H1 (cell line): ENCODE data around the gene MYO1G. TPM values are rescaled to one million over a fixed set of nuclear protein-coding genes. Genes with fewer than 3 reads are reported as not detected.

Experiments
- CTCF ChIA-PET: fragments of 300-600 bp; sonication (Branson Sonifier 250); formaldehyde crosslinking; loops from one replicate; lab custom pipeline; 2021; ENCODE audit not compliant: partially characterized antibody; lab: Charles Lee
- POLR2A ChIA-PET: fragments of 300-600 bp; sonication (Branson Sonifier 250); formaldehyde crosslinking; loops from one replicate; lab custom pipeline; 2021; ENCODE audit warnings: inconsistent platforms; ENCODE audit not compliant: partially characterized antibody; lab: Charles Lee
- DNase-seq, 2 experiments: peaks; one replicate each; pipeline versions ENCODE4 v3.0.0 to v3.0.0-alpha.2; 2010 to 2022; ENCODE audit warnings: low spot score in 2 of 2, low read depth in 1 of 2, mixed read lengths in 1 of 2
- FAIRE-seq: peaks from 2 replicates; lab custom pipeline; 2011; peaks lifted over from hg19 to GRCh38; lab: Jason Lieb, UNC
- H2AFZ ChIP-seq: 2 replicates; pipeline ENCODE4 v1.8.1; 2012; ENCODE audit warnings: low read length, inconsistent platforms
- H2AK5ac ChIP-seq: 2 replicates; pipeline ENCODE4 v1.6.1; 2013; ENCODE audit warnings: low read depth, low read length
- H2BK120ac ChIP-seq: replicated peaks from 2 replicates; pipeline ENCODE3; 2013; ENCODE audit warnings: low read depth, low read length, inconsistent platforms
- H2BK12ac ChIP-seq: 2 replicates; pipeline ENCODE4 v1.6.1; 2013; ENCODE audit warnings: low read depth, low read length
- H2BK15ac ChIP-seq: 2 replicates; pipeline ENCODE4 v1.6.1; 2013; ENCODE audit warnings: low read length
- H2BK20ac ChIP-seq: 2 replicates; pipeline ENCODE4 v1.6.1; 2013; ENCODE audit warnings: low read length
- H2BK5ac ChIP-seq: 2 replicates; pipeline ENCODE4 v1.6.1; 2013; ENCODE audit warnings: low read depth, low read length
- H3K14ac ChIP-seq: 2 replicates; pipeline ENCODE4 v1.6.1; 2013; ENCODE audit warnings: inconsistent platforms; ENCODE audit not compliant: insufficient read length
- H3K18ac ChIP-seq: 2 replicates; pipeline ENCODE4 v1.6.1; 2013; ENCODE audit warnings: low read length; ENCODE audit errors: extremely low read depth
- H3K23ac ChIP-seq: 2 replicates; pipeline ENCODE4 v1.6.1; 2013; ENCODE audit warnings: inconsistent platforms; ENCODE audit not compliant: insufficient read length
- H3K23me2 ChIP-seq: 2 replicates; pipeline ENCODE4 v1.6.1; 2013; ENCODE audit warnings: low read depth, low read length
- H3K27ac ChIP-seq: 2 replicates; pipeline ENCODE4 v1.6.1; 2011; ENCODE audit warnings: low read depth, low read length, inconsistent platforms
- H3K27me3 ChIP-seq, 4 experiments: replicated peaks in 1 of 4; 1 replicate in 1 of 4; 2 replicates in 3 of 4; pipeline versions ENCODE4 v1.6.1 to v1.8.1; 2011 to 2013; ENCODE audit warnings: low read length in 3 of 4, mild to moderate bottlenecking in 3 of 4, inconsistent platforms in 2 of 4, mixed read lengths in 2 of 4, moderate library complexity in 1 of 4; ENCODE audit not compliant: control insufficient read depth in 3 of 4, insufficient read depth in 3 of 4; ENCODE audit errors: extremely low read depth in 1 of 4
- H3K36me3 ChIP-seq, 4 experiments: 2 replicates each; pipeline versions ENCODE4 v1.6.1 to v1.8.1; 2011 to 2013; ENCODE audit warnings: mild to moderate bottlenecking in 4 of 4, low read length in 3 of 4, moderate library complexity in 2 of 4, control low read depth in 1 of 4, inconsistent platforms in 1 of 4; ENCODE audit not compliant: insufficient read depth in 4 of 4, control insufficient read depth in 2 of 4
- H3K4ac ChIP-seq: replicated peaks from 2 replicates; pipeline ENCODE3; 2013; ENCODE audit warnings: low read length, low read depth, mixed read lengths, inconsistent platforms; ENCODE audit not compliant: insufficient read length
- H3K4me1 ChIP-seq, 4 experiments: replicated peaks in 1 of 4; 1 replicate in 1 of 4; 2 replicates in 3 of 4; pipeline versions ENCODE4 v1.6.1 to v1.8.1; 2011 to 2013; ENCODE audit warnings: low read length in 3 of 4, inconsistent platforms in 2 of 4, mixed read lengths in 1 of 4; ENCODE audit not compliant: insufficient read depth in 4 of 4, control insufficient read depth in 3 of 4
- H3K4me2 ChIP-seq, 2 experiments: 2 replicates each; pipeline versions ENCODE4 v1.6.1 to v1.8.1; 2011 to 2013; ENCODE audit warnings: low read depth in 2 of 2, low read length in 2 of 2, control low read depth in 1 of 2, inconsistent platforms in 1 of 2, mild to moderate bottlenecking in 1 of 2; ENCODE audit not compliant: insufficient read depth in 1 of 2
- H3K4me3 ChIP-seq, 4 experiments: fragments of 200-600, 300-600 bp in 1 of 4; sonication (generic), shearing (Covaris generic), sonication (Bioruptor Twin) in 1 of 4; 2 replicates each; pipeline versions ENCODE4 v1.5.1 to v1.8.1; 2011 to 2016; ENCODE audit warnings: low read length in 4 of 4, low read depth in 3 of 4, control low read depth in 2 of 4, inconsistent platforms in 2 of 4, mild to moderate bottlenecking in 2 of 4, mixed read lengths in 1 of 4, moderate library complexity in 1 of 4; ENCODE audit not compliant: insufficient read depth in 2 of 4; ENCODE audit errors: extremely low read depth in 1 of 4
- H3K56ac ChIP-seq: replicated peaks from 2 replicates; pipeline ENCODE3; 2013; ENCODE audit warnings: low read depth, mild to moderate bottlenecking, mixed read lengths, low read length, inconsistent platforms; ENCODE audit not compliant: insufficient read length
- H3K79me1 ChIP-seq: 2 replicates; pipeline ENCODE4 v1.6.1; 2013; ENCODE audit warnings: low read depth, low read length, control low read depth
- H3K79me2 ChIP-seq, 2 experiments: 2 replicates each; pipeline versions ENCODE4 v1.6.1 to v1.8.1; 2012 to 2013; ENCODE audit warnings: low read length in 2 of 2, mild to moderate bottlenecking in 2 of 2, inconsistent platforms in 1 of 2; ENCODE audit not compliant: insufficient read depth in 2 of 2, control insufficient read depth in 1 of 2
- H3K9ac ChIP-seq, 4 experiments: replicated peaks in 1 of 4; 1 replicate in 1 of 4; 2 replicates in 3 of 4; pipeline versions ENCODE4 v1.6.1 to v1.8.1; 2011 to 2013; ENCODE audit warnings: low read depth in 3 of 4, low read length in 3 of 4, control low read depth in 2 of 4, mild to moderate bottlenecking in 2 of 4, moderate library complexity in 2 of 4, inconsistent platforms in 1 of 4; ENCODE audit errors: extremely low read depth in 1 of 4
- H3K9me3 ChIP-seq, 2 experiments: 2 replicates each; pipeline versions ENCODE4 v1.6.1 to v1.8.1; 2012 to 2013; ENCODE audit warnings: mild to moderate bottlenecking in 2 of 2, moderate library complexity in 2 of 2, control low read depth in 1 of 2, inconsistent platforms in 1 of 2, low read depth in 1 of 2, low read length in 1 of 2, mixed read lengths in 1 of 2; ENCODE audit not compliant: insufficient read depth in 2 of 2
- H4K20me1 ChIP-seq, 2 experiments: replicated peaks in 1 of 2; 2 replicates each; pipeline versions ENCODE3 to v1.8.1; 2011 to 2013; ENCODE audit warnings: inconsistent platforms in 2 of 2, low read length in 2 of 2, mild to moderate bottlenecking in 1 of 2; ENCODE audit not compliant: insufficient read depth in 2 of 2, control insufficient read depth in 1 of 2
- H4K5ac ChIP-seq: 2 replicates; pipeline ENCODE4 v1.6.1; 2013; ENCODE audit warnings: low read length, low read depth, mixed read lengths, inconsistent platforms; ENCODE audit not compliant: insufficient read length
- H4K8ac ChIP-seq: 2 replicates; pipeline ENCODE4 v1.8.0; 2013; ENCODE audit warnings: mild to moderate bottlenecking, moderate library complexity, low read length, inconsistent platforms; ENCODE audit not compliant: insufficient read depth; ENCODE audit errors: extremely low read depth
- H4K91ac ChIP-seq: replicated peaks from 2 replicates; pipeline ENCODE3; 2013; ENCODE audit warnings: low read length, mixed read lengths, inconsistent platforms; ENCODE audit not compliant: insufficient read length
- ASH2L ChIP-seq: fragments of 200-600, 300-600 bp; sonication (generic); IDR thresholded peaks from one replicate; pipeline ENCODE4 v1.7.1; 2017; ENCODE audit warnings: low read length
- CEBPB ChIP-seq: IDR thresholded peaks from 2 replicates; pipeline ENCODE4 v1.6.1; 2012; ENCODE audit warnings: low read depth, low read length
- CHD1 ChIP-seq: IDR thresholded peaks from 2 replicates; pipeline ENCODE4 v1.6.1; 2012; ENCODE audit warnings: low read depth, low read length, improper control_type of control experiment
- CTBP2 ChIP-seq: IDR thresholded peaks from 2 replicates; pipeline ENCODE4 v1.7.0; 2011; ENCODE audit warnings: borderline replicate concordance, mild to moderate bottlenecking, moderate library complexity, mixed read lengths, low read length; ENCODE audit not compliant: insufficient read depth, insufficient read length
- EZH2 ChIP-seq: fragments of 200-600 bp; sonication (generic); IDR thresholded peaks from 2 replicates; pipeline ENCODE4 v1.7.1; 2012; ENCODE audit warnings: low read depth, mild to moderate bottlenecking, moderate library complexity, low read length, inconsistent platforms; ENCODE audit not compliant: severe bottlenecking
- GTF2F1 ChIP-seq: IDR thresholded peaks from 2 replicates; pipeline ENCODE4 v1.6.1; 2012; ENCODE audit warnings: low read depth, low read length, improper control_type of control experiment, borderline replicate concordance
- KDM1A ChIP-seq: fragments of 200-600, 300-600 bp; sonication (generic); IDR thresholded peaks from 2 replicates; pipeline ENCODE4 v1.7.1; 2016; ENCODE audit warnings: mild to moderate bottlenecking, low read length, borderline replicate concordance
- KDM4A ChIP-seq: IDR thresholded peaks from one replicate; pipeline ENCODE4 v1.7.1; 2012; ENCODE audit warnings: low read depth, mild to moderate bottlenecking, moderate library complexity, low read length, inconsistent platforms; ENCODE audit not compliant: severe bottlenecking
- POLR2AphosphoS5 ChIP-seq: IDR thresholded peaks from 2 replicates; pipeline ENCODE4 v1.6.1; 2011; ENCODE audit warnings: low read depth, low read length
- RAD21 ChIP-seq, 2 experiments: IDR thresholded peaks in 1 of 2; conservative IDR thresholded peaks in 1 of 2; 2 replicates each; pipeline ENCODE4 v1.6.1; 2011; ENCODE audit warnings: low read depth in 2 of 2, low read length in 2 of 2, improper control_type of control experiment in 1 of 2, inconsistent platforms in 1 of 2, mild to moderate bottlenecking in 1 of 2, moderate library complexity in 1 of 2
- SIN3A ChIP-seq, 2 experiments: IDR thresholded peaks in 1 of 2; conservative IDR thresholded peaks in 1 of 2; 2 replicates each; pipeline ENCODE4 v1.6.1; 2011 to 2012; ENCODE audit warnings: low read length in 2 of 2, improper control_type of control experiment in 1 of 2, low read depth in 1 of 2, mild to moderate bottlenecking in 1 of 2
- SP4 ChIP-seq: IDR thresholded peaks from 2 replicates; pipeline ENCODE4 v1.6.1; 2012; ENCODE audit warnings: low read length, inconsistent platforms
- TCF12 ChIP-seq: IDR thresholded peaks from 2 replicates; pipeline ENCODE4 v1.6.1; 2011; ENCODE audit warnings: low read depth, mild to moderate bottlenecking, low read length
- YY1 ChIP-seq: IDR thresholded peaks from 2 replicates; pipeline ENCODE4 v1.6.1; 2011; ENCODE audit warnings: low read depth, mild to moderate bottlenecking, low read length
- ZNF274 ChIP-seq: IDR thresholded peaks from 2 replicates; pipeline ENCODE4 v1.7.0; 2012; ENCODE audit warnings: low read length, borderline replicate concordance; ENCODE audit errors: extremely low read depth
- WGBS, 2 experiments: shearing (Covaris generic) in 1 of 2; methylation state at CpG; one replicate each; pipeline versions ENCODE4 v1.1.6 to v1.1.7; 2013 to 2015; ENCODE audit warnings: low lambda C conversion rate in 2 of 2, mixed read lengths in 2 of 2, inconsistent platforms in 1 of 2, low coverage in 1 of 2, missing lambda C conversion rate in 1 of 2; ENCODE audit not compliant: insufficient replicate concordance in 2 of 2, insufficient coverage in 1 of 2, insufficient read length in 1 of 2; ENCODE audit errors: extremely low coverage in 1 of 2, missing lambda C conversion rate in 1 of 2; 5-methylcytosine and 5-hydroxymethylcytosine counted together
- polyA plus RNA-seq, 7 experiments: library from polyadenylated mRNA; depleted of rRNA in 3 of 7; stranded (reverse) in 5 of 7; unstranded in 2 of 7; fragments of >200 nt in 5 of 7; fragments of 200-250 nt in 2 of 7; gene quantifications; 1 replicate in 5 of 7; 2 replicates in 1 of 7; 4 replicates in 1 of 7; pipeline versions ENCODE4 v1.2.1 to v1.2.3, GENCODE V29; 2011 to 2013; ENCODE audit warnings: missing spikeins in 2 of 7, mixed read lengths in 2 of 7
- total RNA-seq: library from RNA; stranded (reverse); fragmentation: NEBNext Ultra II Directional; extraction: Animal tissue kit (Norgen Biotek cat#: 25700); gene quantifications from 2 replicates; pipeline ENCODE4 v1.2.1, GENCODE V29; 2021

MYO1G gene
- total and polyA plus RNA-seq, 2 of the 8 experiments (the other 6 are each of a cell fraction or from before 2014, with no cell fraction given), result 0.08 to 0.19 TPM

DNA sequence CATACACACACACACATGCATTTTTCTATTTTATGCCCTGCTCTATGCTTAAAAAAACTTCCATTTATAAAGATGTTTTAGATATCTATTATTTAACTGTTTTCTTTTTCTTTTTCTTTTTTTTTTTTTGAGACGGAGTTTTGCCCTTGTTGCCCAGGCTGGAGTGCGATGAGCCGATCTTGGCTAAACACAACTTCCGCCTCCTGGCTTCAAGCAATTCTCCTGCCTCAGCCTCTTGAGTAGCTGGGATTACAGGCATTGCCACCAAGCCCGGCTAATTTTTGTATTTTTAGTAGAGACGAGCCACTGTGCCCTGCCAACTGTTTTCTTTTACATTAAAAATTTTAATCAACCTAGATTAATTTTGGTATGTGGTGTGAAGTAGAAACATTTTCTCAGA, 47.9 kb downstream of the MYO1G start:
- Histone ChIP-seq H2BK5ac (no peak overlapping the region), H3K79me2 (no peaks in the 10 kb centered on the region), H4K20me1 (no peaks in the 10 kb centered on the region), H3K27me3 (no peaks in the 10 kb centered on the region), H3K36me3 (no peaks in the 10 kb centered on the region), H3K9ac (no peak overlapping the region), H3K79me1 (no peaks in the 10 kb centered on the region), H3K9me3 (no peaks in the 10 kb centered on the region), H3K4me2 (no peak overlapping the region), H3K23ac (no peak overlapping the region), H4K5ac (no peak overlapping the region), H3K4ac (no peak overlapping the region), H3K23me2 (no peaks in the 10 kb centered on the region), H2AK5ac (no peak overlapping the region), H2BK15ac (no peak overlapping the region), H4K8ac (no peak overlapping the region), H2BK20ac (no peak overlapping the region), H3K18ac (no peak overlapping the region), H3K4me3 (no peak overlapping the region), H3K4me1 (no peaks in the 10 kb centered on the region), H2AFZ (no peak overlapping the region), H3K27ac (no peak overlapping the region), H2BK12ac (no peak overlapping the region), H3K14ac (no peak overlapping the region), H2BK120ac (no peak overlapping the region), H4K91ac (no peak overlapping the region), H3K56ac (no peak overlapping the region)
- no peak for FAIRE-seq
- DNase-seq, result no peak
- ChIA-PET CTCF (no interaction called here), POLR2A (no interaction called here)
- no peak for TF ChIP-seq KDM1A
- no peak for TF ChIP-seq ASH2L
- TF ChIP-seq CTBP2, result no peak
- no peak for TF ChIP-seq KDM4A
- TF ChIP-seq YY1, result no peak
- no peak for TF ChIP-seq SP4
- TF ChIP-seq POLR2AphosphoS5, result no peak
- no peak for TF ChIP-seq RAD21 (IDR thresholded peaks at IDR 0.05 in 1 of 2, conservative IDR thresholded peaks at IDR 0.05 in 1 of 2; ENCODE audit: low read depth in 2 of 2, low read length in 2 of 2)
- TF ChIP-seq SIN3A (conservative IDR thresholded peaks at IDR 0.05 in 1 of 2, IDR thresholded peaks at IDR 0.05 in 1 of 2; ENCODE audit: low read depth in 1 of 2, low read length in 2 of 2), result no peak
- TF ChIP-seq GTF2F1, result no peak
- no peak for TF ChIP-seq CEBPB
- no peak for TF ChIP-seq ZNF274
- no peak for TF ChIP-seq TCF12
- no peak for TF ChIP-seq CHD1
- TF ChIP-seq EZH2, result no peak
- WGBS, 2 experiments, result 93% methylated on average over 5 of the region's 6 CpGs; no CpG with 5 or more reads in 1 of the 2 experiments
